Measurements from ENCODE around the gene LRRC39. TPM values are rescaled to one million over a fixed set of nuclear protein-coding genes. Genes with fewer than 3 reads are reported as not detected.

The LRRC39 gene
- total RNA-seq, 1 donor from 2014 or later, result 164 TPM

DNA sequence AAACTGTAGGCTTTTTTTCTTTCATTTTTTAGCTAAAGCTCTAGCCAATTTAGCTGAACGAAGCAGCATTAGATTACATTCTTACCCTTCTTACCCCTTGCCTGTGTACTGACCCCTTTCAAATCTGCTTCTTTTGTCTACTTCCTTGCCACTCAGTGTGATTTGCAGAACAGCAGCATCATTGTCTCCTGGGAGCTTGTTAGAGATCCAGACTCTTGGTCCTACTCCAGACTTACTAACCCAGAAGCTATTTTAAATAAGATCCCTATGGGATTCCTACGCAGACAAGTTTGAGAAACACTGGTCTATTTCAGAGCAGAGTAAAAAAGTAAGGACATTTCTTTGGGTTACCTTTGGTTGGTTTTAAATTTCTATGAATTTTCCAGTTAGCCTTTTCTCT, 13.8 kb downstream of the LRRC39 start:
- Histone ChIP-seq H3K36me3 (ENCODE audit: control insufficient read depth in 3 of 3, insufficient read depth in 3 of 3, low read length in 3 of 3) (peaks cover 11 to 28% (median 14%) of the 10 kb centered on the region in 3 donors), H3K9ac (ENCODE audit: low read depth in 1 of 3, low read length in 3 of 3) (no peak overlapping the region), H3K4me1 (ENCODE audit: control insufficient read depth in 3 of 3, insufficient read depth in 3 of 3, low read length in 3 of 3) (peaks cover 3 to 10% (median 3%) of the 10 kb centered on the region in 3 donors), H3K27me3 (ENCODE audit: control insufficient read depth in 3 of 3, insufficient read depth in 3 of 3, low read length in 3 of 3) (no peaks in the 10 kb centered on the region), H3K27ac (ENCODE audit: low read depth, low read length) (no peak overlapping the region), H3K4me3 (ENCODE audit: low read length in 3 of 3) (no peak overlapping the region), H3K9me3 (ENCODE audit: control insufficient read depth in 3 of 3, low read length in 3 of 3) (no peaks in the 10 kb centered on the region)

DNA sequence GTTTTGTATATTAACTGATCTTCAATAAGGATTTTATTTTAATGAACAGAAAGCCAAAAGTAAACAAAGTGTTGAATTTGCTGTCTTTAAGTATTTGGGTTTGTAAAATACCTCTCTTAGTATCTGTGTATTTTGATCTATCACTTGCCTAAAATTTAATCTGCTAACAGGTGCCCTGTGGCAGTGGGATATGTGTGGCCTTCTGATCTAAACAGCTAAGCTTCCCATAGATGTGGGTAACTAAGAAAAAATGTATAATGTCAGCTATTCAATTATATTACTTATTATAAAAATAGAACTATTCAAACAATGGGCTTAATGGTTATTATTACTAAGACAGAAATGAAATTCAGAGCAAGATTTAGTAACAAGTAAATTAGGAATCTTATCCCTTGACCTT, 15.2 kb downstream of the LRRC39 start:
- no peak overlapping the region for H3K9ac ChIP-seq (ENCODE audit: low read depth in 1 of 3, low read length in 3 of 3)
- H3K4me3 ChIP-seq (ENCODE audit: low read length in 3 of 3), result no peak overlapping the region
- peaks cover 3 to 10% (median 3%) of the 10 kb centered on the region in 3 donors for H3K4me1 ChIP-seq (ENCODE audit: control insufficient read depth in 3 of 3, insufficient read depth in 3 of 3, low read length in 3 of 3)
- no peak overlapping the region for H3K27ac ChIP-seq (ENCODE audit: low read depth, low read length)
- H3K9me3 ChIP-seq (ENCODE audit: control insufficient read depth in 3 of 3, low read length in 3 of 3), result no peaks in the 10 kb centered on the region
- H3K36me3 ChIP-seq (ENCODE audit: control insufficient read depth in 3 of 3, insufficient read depth in 3 of 3, low read length in 3 of 3), result peaks cover 14 to 40% (median 18%) of the 10 kb centered on the region in 3 donors
- no peaks in the 10 kb centered on the region for H3K27me3 ChIP-seq (ENCODE audit: control insufficient read depth in 3 of 3, insufficient read depth in 3 of 3, low read length in 3 of 3)

GRCh38 chr1:100152271-100152670, 25.8 kb downstream of the LRRC39 start:
- Histone ChIP-seq H3K9ac (ENCODE audit: low read depth in 1 of 3, low read length in 3 of 3) (no peak overlapping the region), H3K27ac (ENCODE audit: low read depth, low read length) (no peak overlapping the region), H3K27me3 (ENCODE audit: control insufficient read depth in 3 of 3, insufficient read depth in 3 of 3, low read length in 3 of 3) (no peaks in the 10 kb centered on the region), H3K4me3 (ENCODE audit: low read length in 3 of 3) (no peak overlapping the region), H3K4me1 (ENCODE audit: control insufficient read depth in 3 of 3, insufficient read depth in 3 of 3, low read length in 3 of 3) (no peaks in the 10 kb centered on the region), H3K9me3 (ENCODE audit: control insufficient read depth in 3 of 3, low read length in 3 of 3) (no peaks in the 10 kb centered on the region), H3K36me3 (ENCODE audit: control insufficient read depth in 3 of 3, insufficient read depth in 3 of 3, low read length in 3 of 3) (peaks cover 25 to 68% (median 38%) of the 10 kb centered on the region in 3 donors)

DNA sequence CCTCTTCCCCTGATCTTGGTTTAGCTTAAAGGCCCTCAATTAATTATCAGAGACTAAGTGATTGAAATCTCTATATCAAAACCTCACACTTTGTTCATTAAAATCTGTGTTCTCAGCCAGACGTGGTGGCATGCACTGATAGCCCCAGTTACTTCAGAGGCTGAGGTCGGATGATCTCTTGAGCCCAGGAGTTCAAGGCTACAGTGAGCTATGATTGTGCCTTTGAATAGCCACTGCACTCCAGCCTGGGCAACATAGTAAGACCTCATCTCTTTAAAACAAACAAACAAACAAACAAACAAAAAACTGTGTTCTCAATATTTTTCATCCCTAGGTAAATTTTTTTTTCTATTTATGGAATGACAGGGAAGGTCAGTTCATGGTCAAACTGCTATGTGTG, 26.4 kb downstream of the LRRC39 start:
- Histone ChIP-seq H3K4me1 (ENCODE audit: control insufficient read depth in 3 of 3, insufficient read depth in 3 of 3, low read length in 3 of 3) (no peaks in the 10 kb centered on the region), H3K27me3 (ENCODE audit: control insufficient read depth in 3 of 3, insufficient read depth in 3 of 3, low read length in 3 of 3) (no peaks in the 10 kb centered on the region), H3K36me3 (ENCODE audit: control insufficient read depth in 3 of 3, insufficient read depth in 3 of 3, low read length in 3 of 3) (peaks cover 25 to 66% (median 40%) of the 10 kb centered on the region in 3 donors), H3K9me3 (ENCODE audit: control insufficient read depth in 3 of 3, low read length in 3 of 3) (no peaks in the 10 kb centered on the region), H3K27ac (ENCODE audit: low read depth, low read length) (no peak overlapping the region), H3K4me3 (ENCODE audit: low read length in 3 of 3) (no peak overlapping the region), H3K9ac (ENCODE audit: low read depth in 1 of 3, low read length in 3 of 3) (no peak overlapping the region)

GRCh38 chr1:100147875-100148274, 30.2 kb downstream of the LRRC39 start:
- Histone ChIP-seq H3K4me3 (ENCODE audit: low read length in 3 of 3) (no peak overlapping the region), H3K4me1 (ENCODE audit: control insufficient read depth in 3 of 3, insufficient read depth in 3 of 3, low read length in 3 of 3) (no peaks in the 10 kb centered on the region), H3K27ac (ENCODE audit: low read depth, low read length) (no peak overlapping the region), H3K27me3 (ENCODE audit: control insufficient read depth in 3 of 3, insufficient read depth in 3 of 3, low read length in 3 of 3) (no peaks in the 10 kb centered on the region), H3K36me3 (ENCODE audit: control insufficient read depth in 3 of 3, insufficient read depth in 3 of 3, low read length in 3 of 3) (peaks cover 26 to 73% (median 59%) of the 10 kb centered on the region in 3 donors), H3K9me3 (ENCODE audit: control insufficient read depth in 3 of 3, low read length in 3 of 3) (no peaks in the 10 kb centered on the region), H3K9ac (ENCODE audit: low read depth in 1 of 3, low read length in 3 of 3) (no peak overlapping the region)

DNA sequence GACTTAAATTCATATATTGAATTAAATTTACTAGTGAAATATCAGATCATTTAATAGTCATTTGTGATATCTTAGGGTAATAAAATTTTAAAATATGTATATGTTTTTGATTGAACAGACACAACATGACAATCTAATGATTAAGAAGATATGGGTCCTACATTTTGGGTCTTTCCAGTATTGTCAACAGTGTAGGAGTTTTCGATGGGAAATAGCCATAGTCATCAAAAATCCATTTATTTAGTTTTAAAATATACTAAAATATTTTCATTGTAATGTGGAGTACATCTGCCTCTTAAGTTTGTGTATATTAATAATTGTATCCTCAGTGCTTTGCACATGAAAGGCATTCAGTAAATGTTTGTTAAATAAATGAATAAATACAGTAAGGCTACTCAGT, 31.1 kb downstream of the LRRC39 start:
- Histone ChIP-seq H3K27me3 (ENCODE audit: control insufficient read depth in 3 of 3, insufficient read depth in 3 of 3, low read length in 3 of 3) (no peaks in the 10 kb centered on the region), H3K36me3 (ENCODE audit: control insufficient read depth in 3 of 3, insufficient read depth in 3 of 3, low read length in 3 of 3) (peaks cover 22 to 69% (median 62%) of the 10 kb centered on the region in 3 donors), H3K9me3 (ENCODE audit: control insufficient read depth in 3 of 3, low read length in 3 of 3) (no peaks in the 10 kb centered on the region), H3K4me1 (ENCODE audit: control insufficient read depth in 3 of 3, insufficient read depth in 3 of 3, low read length in 3 of 3) (no peaks in the 10 kb centered on the region), H3K9ac (ENCODE audit: low read depth in 1 of 3, low read length in 3 of 3) (no peak overlapping the region), H3K27ac (ENCODE audit: low read depth, low read length) (no peak overlapping the region), H3K4me3 (ENCODE audit: low read length in 3 of 3) (no peak overlapping the region)

DNA sequence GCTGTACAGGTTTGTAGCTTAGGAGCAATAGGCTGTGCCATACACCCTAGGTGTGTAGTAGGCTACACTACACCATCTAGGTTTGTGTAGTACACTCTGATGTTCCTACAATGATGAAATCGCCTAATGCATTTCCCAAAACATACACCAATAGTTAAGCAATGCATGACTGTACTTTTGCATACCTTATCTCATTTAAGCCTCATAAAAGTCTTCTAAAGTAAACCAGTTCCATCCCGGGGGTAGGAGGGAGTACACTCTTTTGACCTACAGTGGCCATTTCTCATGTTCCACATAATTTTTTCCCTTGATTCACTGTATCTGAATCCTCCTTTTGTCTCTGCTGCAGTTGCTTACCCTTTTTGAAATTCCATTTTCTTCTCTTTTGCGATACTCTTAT, 32.9 kb downstream of the LRRC39 start:
- H3K27ac ChIP-seq (ENCODE audit: low read depth, low read length), result no peak overlapping the region
- H3K4me1 ChIP-seq (ENCODE audit: control insufficient read depth in 3 of 3, insufficient read depth in 3 of 3, low read length in 3 of 3), result no peaks in the 10 kb centered on the region
- H3K36me3 ChIP-seq (ENCODE audit: control insufficient read depth in 3 of 3, insufficient read depth in 3 of 3, low read length in 3 of 3), result peaks cover 26 to 69% (median 66%) of the 10 kb centered on the region in 3 donors
- no peak overlapping the region for H3K4me3 ChIP-seq (ENCODE audit: low read length in 3 of 3)
- H3K9me3 ChIP-seq (ENCODE audit: control insufficient read depth in 3 of 3, low read length in 3 of 3), result no peaks in the 10 kb centered on the region
- H3K27me3 ChIP-seq (ENCODE audit: control insufficient read depth in 3 of 3, insufficient read depth in 3 of 3, low read length in 3 of 3), result no peaks in the 10 kb centered on the region
- H3K9ac ChIP-seq (ENCODE audit: low read depth in 1 of 3, low read length in 3 of 3), result no peak overlapping the region

- no peak overlapping the region for H3K27ac ChIP-seq (ENCODE audit: low read depth, low read length)
- H3K27me3 ChIP-seq (ENCODE audit: control insufficient read depth in 3 of 3, insufficient read depth in 3 of 3, low read length in 3 of 3), result no peaks in the 10 kb centered on the region
- no peak overlapping the region for H3K9ac ChIP-seq (ENCODE audit: low read depth in 1 of 3, low read length in 3 of 3)
- no peak overlapping the region for H3K4me3 ChIP-seq (ENCODE audit: low read length in 3 of 3)
- H3K36me3 ChIP-seq (ENCODE audit: control insufficient read depth in 3 of 3, insufficient read depth in 3 of 3, low read length in 3 of 3), result peaks cover 27 to 81% (median 69%) of the 10 kb centered on the region in 3 donors
- no peaks in the 10 kb centered on the region for H3K4me1 ChIP-seq (ENCODE audit: control insufficient read depth in 3 of 3, insufficient read depth in 3 of 3, low read length in 3 of 3)
- no peaks in the 10 kb centered on the region for H3K9me3 ChIP-seq (ENCODE audit: control insufficient read depth in 3 of 3, low read length in 3 of 3)
Measured at GRCh38 chr1:100142343-100142742, 35.7 kb downstream of the LRRC39 start.

DNA sequence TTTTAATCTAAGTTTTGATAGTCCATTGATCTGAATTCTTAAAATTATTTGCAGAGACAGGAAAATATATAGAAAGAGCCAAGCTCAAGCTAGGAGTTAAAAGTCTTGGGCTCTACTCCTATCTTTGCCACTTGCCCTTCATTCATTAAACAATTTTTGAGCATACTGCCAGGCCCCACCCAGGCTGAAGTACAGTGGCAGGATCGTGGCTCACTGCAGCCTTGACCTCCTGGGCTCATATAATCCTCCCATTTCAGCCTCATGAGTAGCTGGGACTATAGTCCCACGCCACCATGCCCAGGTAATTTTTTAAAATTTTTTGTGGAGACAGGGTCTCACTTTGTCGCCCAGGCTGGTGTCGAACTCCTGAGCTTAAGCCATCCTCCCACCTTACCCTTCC, 36.9 kb downstream of the LRRC39 start:
- Histone ChIP-seq H3K27ac (ENCODE audit: low read depth, low read length) (no peak overlapping the region), H3K4me1 (ENCODE audit: control insufficient read depth in 3 of 3, insufficient read depth in 3 of 3, low read length in 3 of 3) (no peaks in the 10 kb centered on the region), H3K9ac (ENCODE audit: low read depth in 1 of 3, low read length in 3 of 3) (no peak overlapping the region), H3K9me3 (ENCODE audit: control insufficient read depth in 3 of 3, low read length in 3 of 3) (no peaks in the 10 kb centered on the region), H3K4me3 (ENCODE audit: low read length in 3 of 3) (no peak overlapping the region), H3K36me3 (ENCODE audit: control insufficient read depth in 3 of 3, insufficient read depth in 3 of 3, low read length in 3 of 3) (peaks cover 31 to 80% (median 67%) of the 10 kb centered on the region in 3 donors), H3K27me3 (ENCODE audit: control insufficient read depth in 3 of 3, insufficient read depth in 3 of 3, low read length in 3 of 3) (no peaks in the 10 kb centered on the region)

- no peak overlapping the region for H3K9ac ChIP-seq (ENCODE audit: low read depth in 1 of 3, low read length in 3 of 3)
- peaks cover 23 to 55% (median 43%) of the 10 kb centered on the region in 3 donors for H3K36me3 ChIP-seq (ENCODE audit: control insufficient read depth in 3 of 3, insufficient read depth in 3 of 3, low read length in 3 of 3)
- no peaks in the 10 kb centered on the region for H3K9me3 ChIP-seq (ENCODE audit: control insufficient read depth in 3 of 3, low read length in 3 of 3)
- H3K27ac ChIP-seq (ENCODE audit: low read depth, low read length), result no peak overlapping the region
- H3K4me3 ChIP-seq (ENCODE audit: low read length in 3 of 3), result no peak overlapping the region
- H3K27me3 ChIP-seq (ENCODE audit: control insufficient read depth in 3 of 3, insufficient read depth in 3 of 3, low read length in 3 of 3), result no peaks in the 10 kb centered on the region
- H3K4me1 ChIP-seq (ENCODE audit: control insufficient read depth in 3 of 3, insufficient read depth in 3 of 3, low read length in 3 of 3), result peaks cover 5 to 14% (median 9%) of the 10 kb centered on the region in 3 donors
Measured at GRCh38 chr1:100137602-100138001, 40.5 kb downstream of the LRRC39 start.

Data from skeletal muscle tissue (tissue), 4 donors.